NCI-H524 treated with DMSO at 0.1 percent for 48 hours (cell line): ENCODE results near the gene LIPA.

Experiments
- DNase-seq: peaks from one replicate; lab custom pipeline; 2025; lab: John Stamatoyannopoulos, UW

LIPA gene

DNA sequence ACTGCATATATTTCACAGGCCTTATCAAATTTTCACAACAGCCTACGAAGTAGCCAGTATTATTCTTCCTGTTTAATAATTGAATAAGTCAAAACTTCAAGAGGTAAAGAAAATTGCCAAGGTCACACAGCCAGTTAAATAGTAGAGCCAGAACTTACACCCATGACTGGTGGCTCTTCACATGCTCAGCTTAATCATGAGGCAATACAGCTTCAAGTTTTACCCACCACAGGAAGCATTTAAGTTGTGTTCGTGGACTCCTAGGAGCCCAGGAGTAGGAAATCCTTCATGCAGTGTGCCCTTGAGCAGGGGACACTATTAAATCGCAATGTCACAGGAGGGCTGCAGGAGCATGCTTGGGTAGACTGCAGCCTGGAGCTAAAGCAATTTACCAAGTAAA is 11.1 kb downstream of the LIPA start:
- no peak for DNase-seq

GRCh38 chr10:89238956-89239644 is 12.5 kb downstream of the LIPA start:
- DNase-seq = no peak

GRCh38 chr10:89237849-89238248 is 13.7 kb downstream of the LIPA start:
- no peak for DNase-seq

GRCh38 chr10:89236226-89236797 is 15.3 kb downstream of the LIPA start:
- no peak for DNase-seq

- no peak for DNase-seq
Measured at GRCh38 chr10:89235073-89235798, 16.3 kb downstream of the LIPA start.

DNA sequence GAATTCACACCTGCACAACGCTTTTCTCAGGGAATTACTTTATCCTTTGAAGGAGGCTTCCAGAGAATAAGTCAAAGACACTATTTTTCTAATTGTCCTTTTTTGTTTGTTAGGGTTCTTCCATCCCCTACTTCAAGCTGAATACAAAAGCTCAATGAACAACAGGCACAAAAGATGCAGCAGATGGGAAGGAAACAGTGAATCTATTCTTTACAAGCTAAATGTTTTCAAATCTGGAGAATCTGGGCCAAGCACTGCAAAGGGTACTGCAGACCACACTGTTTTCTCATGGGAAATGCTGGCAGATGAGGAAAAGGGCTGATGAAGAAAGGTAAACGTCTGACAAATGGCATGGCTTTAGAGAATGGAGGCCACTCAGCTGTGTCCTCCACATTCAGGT is 18.5 kb downstream of the LIPA start:
- DNase-seq = no peak

- no peak for DNase-seq
Measured at GRCh38 chr10:89228962-89229361, 22.6 kb downstream of the LIPA start.

GRCh38 chr10:89228146-89228545 is 23.4 kb downstream of the LIPA start:
- no peak for DNase-seq

GRCh38 chr10:89226891-89227290 is 24.7 kb downstream of the LIPA start:
- no peak for DNase-seq

GRCh38 chr10:89224739-89225443 is 26.7 kb downstream of the LIPA start:
- DNase-seq = no peak

GRCh38 chr10:89221919-89222318 is 29.7 kb downstream of the LIPA start:
- no peak for DNase-seq

DNA sequence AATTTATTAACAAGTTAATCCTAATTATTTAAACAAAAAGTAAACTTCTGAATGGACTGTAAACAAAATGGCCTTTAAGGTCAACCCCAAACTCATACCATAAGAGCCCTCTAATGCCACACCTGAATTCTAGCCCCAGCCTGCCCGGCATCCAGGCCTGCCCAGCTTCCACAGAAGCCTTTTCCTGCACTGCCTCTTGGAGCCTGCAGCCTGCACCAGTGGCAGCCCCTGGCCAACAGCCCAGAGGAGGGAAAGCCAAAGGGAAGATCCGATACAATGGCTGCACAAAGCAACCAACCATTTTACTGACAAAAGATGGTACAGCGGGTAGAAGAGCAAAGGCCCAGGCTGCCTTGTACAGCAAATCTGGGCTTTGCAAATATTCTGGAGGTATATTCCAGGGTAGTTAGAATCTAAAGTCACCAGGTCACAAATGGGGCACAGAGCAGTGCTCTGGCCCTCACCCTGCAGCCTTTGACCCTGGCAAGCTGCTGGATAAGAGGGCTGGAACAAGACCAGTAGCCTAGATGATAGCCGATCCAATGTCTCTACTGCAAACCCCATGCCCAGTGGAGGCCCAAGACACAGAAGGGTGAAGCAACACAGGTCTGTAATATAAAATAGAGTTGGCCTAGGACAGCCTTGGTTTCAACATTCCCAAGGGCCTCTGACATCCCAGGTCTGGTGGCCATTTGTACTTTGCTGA is 31.9 kb downstream of the LIPA start:
- DNase-seq = no peak

DNA sequence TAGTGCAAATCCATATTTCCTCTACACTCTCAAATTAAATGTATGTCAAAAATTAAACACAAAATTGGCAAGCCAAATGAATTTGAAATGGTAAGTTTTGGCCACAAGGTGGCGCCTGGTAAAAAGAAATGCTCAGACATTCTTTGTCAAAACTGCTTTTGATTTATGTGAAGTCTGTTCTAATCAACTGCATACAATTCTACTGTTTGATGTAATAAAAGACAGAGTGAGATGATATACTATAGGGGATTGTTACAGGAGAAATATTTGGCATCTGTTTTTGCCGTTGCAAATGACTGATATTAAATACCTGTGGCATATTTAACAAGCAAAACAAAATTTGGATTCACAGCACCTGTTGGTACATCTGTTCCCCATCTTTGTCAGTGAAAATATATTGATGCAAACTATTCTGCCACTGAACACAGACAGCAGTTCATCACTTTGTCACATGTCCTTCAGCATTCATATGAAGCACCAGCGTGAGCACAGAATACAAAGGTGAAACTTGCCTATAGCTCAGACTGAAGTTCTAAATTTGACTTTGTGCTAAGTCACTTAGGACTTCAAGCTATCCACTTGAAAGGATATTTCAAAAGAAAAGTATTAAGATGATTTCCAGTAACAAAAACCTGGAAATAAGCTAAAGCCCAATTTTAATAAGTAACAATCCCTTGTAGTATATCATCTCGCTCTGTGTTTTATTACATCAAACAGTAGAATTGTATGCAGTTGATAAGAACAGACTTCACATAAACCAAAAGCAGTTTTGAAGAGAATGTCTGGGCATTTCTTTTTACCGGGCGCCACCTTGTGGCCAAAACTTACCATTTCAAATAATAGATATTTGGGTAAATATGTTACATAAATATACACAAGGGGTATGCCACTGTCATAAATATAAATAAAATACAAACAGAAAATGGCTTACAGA is 34.3 kb downstream of the LIPA start:
- DNase-seq = no peak

DNA sequence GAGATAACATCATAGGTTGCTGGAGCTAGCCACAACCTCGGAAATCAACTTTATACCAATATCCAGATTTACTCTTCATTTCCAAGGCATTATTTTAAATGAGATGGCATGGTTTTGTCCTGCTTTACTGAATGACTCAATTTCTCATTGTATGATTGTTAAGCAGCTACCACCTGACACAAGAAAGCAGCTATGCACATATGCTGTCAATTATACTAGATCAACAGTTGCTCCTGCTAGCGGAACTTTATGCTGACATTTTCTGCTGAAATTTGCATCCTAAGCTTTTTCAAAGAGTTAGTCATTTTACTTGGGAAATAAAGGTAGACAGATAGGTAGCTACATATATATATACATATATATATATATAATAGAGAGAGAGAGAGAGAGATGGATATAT is 35.5 kb downstream of the LIPA start:
- no peak for DNase-seq

GRCh38 chr10:89215511-89215910 is 36.1 kb downstream of the LIPA start:
- DNase-seq = no peak

DNA sequence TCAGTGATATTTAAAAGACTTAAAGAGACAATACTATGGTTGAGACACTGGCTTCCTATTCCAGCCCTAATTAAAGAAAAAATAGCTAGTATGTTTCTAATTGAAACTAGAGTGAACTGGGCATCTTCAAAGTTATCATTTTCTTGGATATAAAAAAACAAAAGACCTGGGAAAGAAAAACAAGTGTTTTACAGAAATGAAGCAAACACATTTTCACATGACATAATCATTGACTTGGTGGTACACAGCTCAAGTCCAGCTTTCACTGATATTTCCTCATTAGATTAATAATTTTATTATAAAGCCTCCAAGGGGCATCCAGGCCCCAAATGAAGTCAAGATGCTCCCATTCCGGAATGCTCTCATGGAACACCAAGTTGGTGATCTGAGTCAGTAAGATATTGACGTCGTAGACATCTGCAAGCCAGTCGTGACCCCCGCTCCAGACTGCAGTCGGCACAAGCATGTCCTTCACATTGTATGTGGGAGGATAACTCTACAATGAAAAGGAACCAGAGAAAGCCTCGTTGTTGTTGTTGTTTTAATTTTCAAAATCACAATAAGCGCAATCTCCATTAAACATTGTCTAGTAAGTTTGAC is 36.9 kb downstream of the LIPA start:
- DNase-seq = no peak

DNA sequence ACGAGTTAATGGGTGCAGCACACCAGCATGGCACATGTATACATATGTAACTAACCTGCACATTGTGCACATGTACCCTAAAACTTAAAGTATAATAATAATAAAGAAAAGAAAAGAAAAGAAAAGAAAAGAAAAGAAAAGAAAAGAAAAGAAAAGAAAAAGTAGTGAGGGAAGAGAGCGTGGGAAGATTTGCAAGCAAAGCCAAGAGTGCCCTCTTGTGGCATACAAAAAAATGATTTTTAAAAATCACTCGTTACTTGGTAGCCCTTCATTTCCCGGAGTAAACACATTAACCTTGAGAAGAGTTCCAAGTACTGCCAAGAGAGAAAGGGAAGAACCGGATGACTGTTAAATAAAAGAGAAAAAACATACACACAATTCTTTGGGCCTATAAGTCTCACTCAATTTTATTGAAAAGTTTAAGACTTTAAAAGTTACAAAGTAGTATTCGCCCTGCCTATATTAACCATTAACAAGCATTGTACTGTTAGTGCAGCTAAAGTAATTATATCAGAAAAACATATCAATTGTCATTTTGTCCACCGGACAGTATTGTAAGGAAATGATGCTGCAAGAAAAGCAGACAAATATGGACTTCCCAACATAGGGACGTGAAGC is 38.3 kb downstream of the LIPA start:
- DNase-seq = no peak

GRCh38 chr10:89210794-89211425 is 40.7 kb downstream of the LIPA start:
- no peak for DNase-seq

- no peak for DNase-seq
Measured at GRCh38 chr10:89209718-89210117, 41.9 kb downstream of the LIPA start.
